HG03108 (cell line): Measurements from ENCODE around the gene PNPLA5.
"Not testable (repeated sequence)": the region's sequence is repeated elsewhere in the genome, so short reads cannot be mapped to it uniquely, and the experiment has no call there.

ENCODE experiments used
- ATAC-seq: cut with Tn5 transposase; IDR thresholded peaks from one replicate; pipeline ENCODE4 v1.9.1; 2021; ENCODE audit warnings: moderate library complexity; ENCODE audit not compliant: unreplicated experiment

Gene PNPLA5, protein sequence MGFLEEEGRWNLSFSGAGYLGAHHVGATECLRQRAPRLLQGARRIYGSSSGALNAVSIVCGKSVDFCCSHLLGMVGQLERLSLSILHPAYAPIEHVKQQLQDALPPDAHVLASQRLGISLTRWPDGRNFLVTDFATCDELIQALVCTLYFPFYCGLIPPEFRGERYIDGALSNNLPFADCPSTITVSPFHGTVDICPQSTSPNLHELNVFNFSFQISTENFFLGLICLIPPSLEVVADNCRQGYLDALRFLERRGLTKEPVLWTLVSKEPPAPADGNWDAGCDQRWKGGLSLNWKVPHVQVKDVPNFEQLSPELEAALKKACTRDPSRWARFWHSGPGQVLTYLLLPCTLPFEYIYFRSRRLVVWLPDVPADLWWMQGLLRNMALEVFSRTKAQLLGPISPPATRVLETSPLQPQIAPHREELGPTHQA

DNA sequence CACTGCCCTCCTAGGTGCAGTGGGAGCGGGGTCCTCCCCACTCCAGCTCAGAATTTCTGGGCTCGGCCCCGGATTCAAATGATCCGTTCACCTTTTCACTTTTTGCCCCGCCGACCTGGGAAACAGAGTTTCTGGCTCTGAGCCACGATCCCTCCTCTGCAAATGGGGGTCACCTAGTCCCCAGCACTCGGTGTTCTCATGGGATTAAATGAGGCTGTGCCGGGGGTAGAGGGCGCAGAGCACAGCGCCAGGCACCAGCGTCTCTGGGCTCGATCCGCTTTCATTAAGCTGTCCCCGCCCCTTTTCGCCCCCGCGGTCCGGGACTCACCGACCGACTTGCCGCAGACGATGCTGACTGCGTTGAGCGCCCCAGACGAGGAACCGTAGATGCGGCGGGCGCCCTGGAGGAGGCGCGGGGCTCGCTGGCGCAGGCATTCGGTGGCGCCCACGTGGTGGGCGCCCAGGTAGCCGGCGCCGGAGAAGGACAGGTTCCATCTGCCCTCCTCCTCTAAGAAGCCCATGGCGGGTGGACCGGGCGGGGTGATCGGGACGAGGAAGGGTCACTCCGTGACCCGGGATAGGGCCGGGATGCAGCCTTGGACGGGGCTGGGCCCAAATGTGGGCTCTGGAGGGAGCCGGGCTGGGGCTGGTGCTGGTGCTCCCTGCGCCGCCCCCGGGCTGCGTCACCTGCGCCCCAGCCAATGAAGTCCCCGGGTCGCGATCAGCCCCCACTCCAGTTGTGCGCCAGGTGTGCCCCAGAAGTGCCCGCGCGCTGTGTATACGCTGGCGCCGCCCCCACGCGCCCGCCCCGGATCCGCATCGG is at the start of gene PNPLA5:
Gene PNPLA5 (minus strand): TSS at position 654 of the 823 bp plus-strand sequence. CDS start 133 bp downstream, at position 521.
- ATAC-seq: no peak

DNA sequence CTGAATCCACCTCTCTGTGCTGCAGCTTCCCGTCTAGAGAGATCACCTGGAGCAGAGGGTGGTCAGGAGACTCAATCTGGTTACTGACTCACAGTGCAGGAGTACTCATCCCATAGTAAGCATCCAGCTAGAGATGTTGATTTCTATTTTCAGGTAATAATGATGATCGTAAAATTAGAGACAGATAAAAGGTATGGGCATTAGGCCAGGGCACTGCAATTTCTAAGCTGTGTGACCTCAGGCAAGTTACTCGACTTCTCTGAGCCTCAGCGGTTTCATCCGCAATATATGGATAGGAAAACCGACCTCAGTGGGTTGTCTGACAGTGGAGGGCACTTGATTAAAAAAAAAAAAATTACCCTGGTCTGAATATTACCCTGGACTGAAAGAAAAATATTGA is 49.6 kb upstream of the PNPLA5 start:
- ATAC-seq: no peak

DNA sequence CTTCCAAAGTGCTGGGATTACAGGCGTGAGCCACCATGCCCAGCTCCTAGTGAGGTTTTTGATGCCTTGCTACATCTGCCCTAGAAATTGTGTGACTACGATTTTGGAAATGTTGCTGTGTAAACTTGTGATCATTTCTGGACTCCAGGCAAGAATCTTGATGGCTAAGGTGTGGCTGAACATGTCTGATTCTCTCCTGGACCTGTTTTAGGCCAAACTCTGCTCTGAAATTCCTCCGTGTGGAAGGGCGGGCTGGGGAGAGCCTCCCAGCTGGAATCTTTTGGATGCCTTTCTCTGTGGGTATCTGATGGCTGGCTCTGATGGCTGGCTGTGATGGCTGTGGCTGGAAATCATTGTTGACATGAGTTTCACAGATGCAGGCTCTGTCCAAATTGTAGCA is 40.0 kb upstream of the PNPLA5 start:
- ATAC-seq: no peak

DNA sequence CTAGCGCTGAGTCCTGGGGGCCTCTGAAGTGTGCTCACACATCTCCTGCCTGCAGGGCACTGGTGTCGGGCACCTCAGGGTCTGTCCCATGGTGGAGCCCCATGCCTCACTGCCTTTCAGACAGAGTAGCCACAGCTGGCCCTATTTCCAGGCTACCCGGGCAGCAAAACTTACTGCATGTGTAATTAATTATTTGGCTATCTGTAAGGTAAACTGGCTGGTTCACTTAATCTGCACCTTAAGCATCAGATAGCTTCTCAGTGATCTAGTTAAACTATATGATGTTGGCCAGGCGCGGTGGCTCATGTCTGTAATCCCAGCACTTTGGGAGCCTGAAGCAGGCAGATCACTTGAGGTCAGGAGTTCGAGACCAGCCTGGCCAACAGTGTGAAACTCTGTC is 37.1 kb upstream of the PNPLA5 start:
- no peak for ATAC-seq

DNA sequence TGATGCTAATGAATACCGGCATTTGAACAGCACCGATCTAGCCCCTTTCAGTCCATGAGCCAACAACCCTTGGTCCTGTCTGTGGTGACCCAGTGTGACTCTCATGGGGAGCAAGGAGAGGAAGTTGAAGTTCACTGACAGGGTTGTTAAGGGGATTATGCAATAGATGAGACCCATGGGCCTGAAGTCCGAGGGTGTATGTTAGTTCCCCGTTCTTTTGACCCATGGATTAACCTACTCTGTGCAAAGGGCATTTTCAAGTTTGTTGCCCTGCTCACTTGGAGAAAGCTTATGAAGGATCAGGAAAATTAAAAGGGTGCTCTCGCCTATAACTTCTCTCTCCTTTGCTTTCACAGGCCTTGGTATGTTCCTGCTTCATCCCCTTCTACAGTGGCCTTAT is 36.7 kb upstream of the PNPLA5 start:
- no peak for ATAC-seq

DNA sequence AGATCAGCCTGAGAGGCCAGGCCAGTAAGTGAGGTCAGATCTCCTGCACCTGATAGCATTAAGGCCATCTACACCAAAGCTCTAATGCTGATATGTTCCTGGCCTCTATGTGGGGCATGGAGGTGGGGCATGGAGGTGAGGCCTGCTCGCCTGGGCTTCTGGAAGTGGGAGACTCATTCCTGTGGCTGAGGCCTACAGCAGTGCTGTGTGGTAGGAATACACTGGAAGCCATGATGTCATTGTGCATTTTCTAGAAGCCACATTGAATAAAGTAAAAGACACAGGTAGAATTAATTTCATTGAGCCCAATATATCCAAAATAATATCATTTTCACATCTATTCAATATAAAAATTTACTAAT is 34.5 kb upstream of the PNPLA5 start:
- no peak for ATAC-seq

DNA sequence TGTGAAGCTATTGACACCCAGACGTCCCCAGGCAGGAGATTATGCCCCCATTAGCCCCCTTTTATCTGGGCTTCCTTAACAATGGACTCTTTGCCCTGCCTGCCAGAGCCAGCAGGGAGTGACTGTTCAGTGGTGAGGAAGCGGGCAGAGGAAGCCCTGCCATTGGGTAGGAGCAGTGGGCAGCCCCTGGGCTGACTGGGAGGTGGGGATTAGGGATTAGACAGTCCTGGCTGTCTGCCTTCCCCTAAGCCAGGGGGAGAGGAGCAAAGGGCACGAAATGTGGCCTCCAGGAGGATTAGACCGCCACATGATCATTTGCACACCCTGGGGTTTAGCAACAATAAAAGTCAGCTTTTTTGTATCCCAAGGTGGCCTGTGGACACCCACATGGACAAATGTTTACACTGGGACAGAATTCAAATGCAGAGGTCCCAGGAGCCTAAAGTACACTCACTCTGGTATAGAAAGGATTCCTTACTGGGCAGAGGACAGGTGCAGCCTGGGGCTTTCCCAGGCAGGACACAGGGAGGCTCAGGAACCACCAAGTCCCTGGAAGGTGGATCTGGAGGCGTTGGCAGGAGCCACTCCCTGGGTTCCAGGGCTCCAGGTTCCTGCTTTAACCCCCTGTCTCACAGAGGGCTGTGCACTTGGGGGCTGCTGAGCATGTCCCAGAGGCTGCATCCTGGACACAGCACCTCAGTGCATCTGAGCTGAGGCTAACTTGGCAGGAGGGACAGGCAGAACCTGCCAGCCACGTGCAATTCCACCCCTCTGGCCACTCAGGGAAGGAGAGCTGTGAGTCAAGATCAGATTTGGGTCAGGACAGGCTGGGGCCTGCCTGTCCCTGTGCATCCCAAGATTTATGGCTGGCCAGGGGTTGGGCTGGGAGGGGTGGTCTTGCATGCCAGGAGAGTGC is 33.9 kb upstream of the PNPLA5 start:
- no peak for ATAC-seq

DNA sequence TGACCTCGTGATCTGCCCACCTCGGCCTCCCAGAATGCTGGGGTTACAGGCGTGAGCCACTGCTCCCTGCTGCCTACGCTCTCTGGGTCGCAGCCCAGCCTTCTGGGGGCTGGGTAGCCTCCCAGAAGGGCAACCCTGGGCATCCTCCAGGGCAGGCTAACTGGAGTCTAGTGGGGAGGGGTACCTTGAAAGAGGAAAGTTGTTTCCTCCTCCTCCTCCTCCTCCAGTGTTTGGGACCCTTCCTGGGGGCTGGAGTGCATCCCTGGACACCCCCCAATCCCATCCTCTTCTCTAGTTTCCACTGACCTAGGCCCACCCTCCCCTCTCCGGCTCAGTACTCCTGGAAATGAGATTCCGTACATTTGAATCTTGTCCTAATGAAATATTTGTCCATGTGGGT is 33.1 kb upstream of the PNPLA5 start:
- ATAC-seq: no peak

DNA sequence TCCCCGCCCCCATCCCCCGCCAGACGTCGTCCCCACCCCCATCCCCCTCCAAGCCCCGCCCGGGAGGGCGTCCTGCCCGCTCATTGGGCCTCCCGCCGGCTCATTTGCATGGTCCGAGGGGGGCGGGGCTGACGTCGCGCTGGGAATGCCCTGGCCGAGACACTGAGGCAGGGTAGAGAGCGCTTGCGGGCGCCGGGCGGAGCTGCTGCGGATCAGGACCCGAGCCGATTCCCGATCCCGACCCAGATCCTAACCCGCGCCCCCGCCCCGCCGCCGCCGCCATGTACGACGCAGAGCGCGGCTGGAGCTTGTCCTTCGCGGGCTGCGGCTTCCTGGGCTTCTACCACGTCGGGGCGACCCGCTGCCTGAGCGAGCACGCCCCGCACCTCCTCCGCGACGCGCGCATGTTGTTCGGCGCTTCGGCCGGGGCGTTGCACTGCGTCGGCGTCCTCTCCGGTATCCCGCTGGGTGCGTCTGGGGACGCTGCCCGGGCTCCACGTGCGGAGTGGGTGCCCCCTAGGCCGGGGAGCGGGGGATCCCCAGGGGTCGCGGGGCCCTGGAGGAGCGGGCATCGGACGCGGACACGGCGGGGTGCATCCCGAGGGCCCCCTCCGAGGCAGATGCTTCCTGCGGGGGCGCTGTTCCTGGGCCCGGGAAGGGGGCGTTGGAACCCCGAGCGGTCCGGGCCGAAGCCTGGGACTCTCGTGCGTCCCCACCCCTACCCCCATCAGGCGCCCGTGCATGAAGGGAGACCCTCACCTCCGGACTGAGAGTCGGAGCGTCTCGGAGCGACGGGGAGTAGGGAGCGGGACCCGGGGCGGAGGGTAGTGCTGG is 32.0 kb upstream of the PNPLA5 start, which contains the start of gene PNPLA3:
Gene PNPLA3 (plus strand): TSS at position 175 of the 834 bp plus-strand sequence. CDS start 107 bp downstream, at position 282.
- ATAC-seq: no peak

DNA sequence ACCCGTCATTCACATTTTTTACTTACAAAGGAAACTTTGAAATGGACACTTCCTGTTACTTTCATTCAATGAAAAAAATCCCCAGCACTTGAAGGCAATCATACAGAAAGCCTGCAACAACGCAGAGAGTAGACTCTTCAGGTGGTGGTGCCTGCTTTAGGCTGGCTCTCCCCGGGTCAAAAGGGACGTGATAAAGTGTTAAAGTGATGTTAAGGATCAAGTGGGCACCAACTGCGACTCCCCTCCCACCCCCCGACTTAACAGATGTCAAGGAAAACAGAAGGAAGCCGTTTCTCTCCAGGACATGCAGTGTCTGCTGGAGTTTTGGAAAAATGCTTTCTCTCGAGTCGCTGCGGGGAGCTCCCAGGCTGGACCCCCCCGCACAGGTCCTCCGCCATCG is 31.4 kb upstream of the PNPLA5 start:
- no peak for ATAC-seq

DNA sequence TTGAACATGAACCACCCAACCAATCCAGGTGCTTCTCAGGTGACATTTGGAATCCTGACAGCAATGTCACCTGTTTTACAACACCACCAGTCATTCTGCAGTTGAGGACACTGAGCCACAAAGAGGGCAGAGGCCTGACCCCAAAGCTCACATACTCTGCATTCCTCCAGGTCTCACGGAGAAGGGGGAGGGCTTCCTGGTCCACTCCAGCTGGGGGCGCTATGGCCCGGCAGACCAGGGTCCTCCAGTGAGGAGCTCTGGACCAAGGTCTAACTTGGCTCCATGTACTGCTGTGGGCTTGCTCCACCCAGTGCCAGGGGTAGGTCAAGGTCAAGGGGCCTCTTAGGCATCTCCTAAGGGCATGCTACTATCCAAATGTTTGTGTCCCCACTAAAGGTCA is 30.3 kb upstream of the PNPLA5 start:
- no peak for ATAC-seq

DNA sequence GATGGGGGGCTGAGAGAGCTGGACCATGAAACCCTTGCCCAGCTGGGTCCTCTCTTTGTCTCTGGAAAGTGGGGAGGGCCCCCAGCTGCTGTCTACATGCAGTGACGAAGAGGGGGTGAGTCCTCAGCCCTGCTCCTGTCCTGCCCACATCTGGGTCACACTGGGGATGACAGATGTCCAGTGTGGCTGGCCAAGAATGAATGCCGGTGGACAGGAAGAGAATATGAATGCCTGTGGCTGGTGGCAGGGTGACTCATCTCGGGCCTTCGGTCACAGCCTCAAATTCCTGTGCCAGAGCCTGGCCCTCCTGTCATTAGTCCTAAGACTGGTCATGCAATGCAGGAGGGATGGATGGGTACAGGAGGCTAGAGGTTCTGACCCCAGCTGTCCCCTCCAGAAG is 29.6 kb upstream of the PNPLA5 start:
- ATAC-seq: no peak

DNA sequence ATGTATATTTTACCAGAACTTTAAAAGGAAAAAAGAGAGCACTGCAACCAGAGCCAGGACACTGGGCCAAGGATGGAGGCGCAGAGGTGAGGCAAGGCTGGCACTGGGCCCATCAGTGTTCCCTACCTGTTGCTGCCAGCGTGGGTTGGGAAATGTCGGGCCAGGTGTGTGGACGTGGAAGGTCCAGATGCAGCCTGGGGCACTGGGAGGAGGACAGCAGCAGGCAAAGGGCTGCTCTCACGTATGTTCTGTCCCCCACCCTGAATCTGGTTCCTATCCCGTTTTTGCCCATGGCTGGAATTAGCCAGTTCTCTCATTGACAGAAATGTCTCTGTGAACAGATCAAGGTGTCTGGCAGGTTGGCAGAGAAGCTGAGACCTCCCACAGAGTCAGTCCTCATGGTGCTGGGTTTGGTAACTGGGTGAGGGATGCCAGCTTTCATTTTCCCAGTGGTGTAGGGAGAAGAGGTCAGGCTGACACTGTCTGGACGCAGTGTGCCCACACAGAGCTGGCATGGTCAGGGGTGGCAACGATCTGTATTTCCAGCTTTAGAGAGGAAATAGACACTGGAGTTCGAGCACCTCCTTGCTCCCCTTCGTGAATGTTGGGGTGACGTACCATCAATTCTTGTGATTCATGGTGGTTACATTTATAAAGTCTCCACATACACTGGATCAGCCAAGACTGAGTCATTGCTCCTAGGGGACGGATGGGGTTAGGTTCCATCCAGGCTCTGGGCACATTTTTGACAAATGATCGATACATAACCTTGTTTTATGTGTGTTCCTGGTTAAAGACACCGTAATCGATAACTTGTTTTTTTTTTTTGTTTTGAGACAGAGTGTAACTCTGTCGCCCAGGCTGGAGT is 27.5 kb upstream of the PNPLA5 start:
- ATAC-seq: no peak

DNA sequence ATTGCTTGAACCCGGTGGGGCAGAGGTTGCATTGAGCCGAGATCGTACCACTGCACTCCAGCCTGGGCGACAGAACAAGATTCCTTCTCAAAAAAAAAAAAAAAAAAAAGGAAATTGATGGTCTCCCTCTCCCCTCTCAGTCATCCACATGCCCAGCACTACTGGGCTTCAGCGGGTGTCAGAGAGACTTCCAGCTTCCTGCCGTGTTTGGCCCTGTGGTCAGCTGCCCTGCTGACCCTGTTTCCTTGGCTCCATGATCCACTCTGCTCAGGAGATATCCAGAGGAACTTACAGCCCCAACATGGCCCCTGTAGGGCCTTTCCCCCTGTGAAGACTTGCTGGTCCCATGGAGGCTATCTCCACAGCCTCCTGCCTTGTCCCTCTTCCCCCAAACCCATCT is 25.7 kb upstream of the PNPLA5 start:
- no peak for ATAC-seq

DNA sequence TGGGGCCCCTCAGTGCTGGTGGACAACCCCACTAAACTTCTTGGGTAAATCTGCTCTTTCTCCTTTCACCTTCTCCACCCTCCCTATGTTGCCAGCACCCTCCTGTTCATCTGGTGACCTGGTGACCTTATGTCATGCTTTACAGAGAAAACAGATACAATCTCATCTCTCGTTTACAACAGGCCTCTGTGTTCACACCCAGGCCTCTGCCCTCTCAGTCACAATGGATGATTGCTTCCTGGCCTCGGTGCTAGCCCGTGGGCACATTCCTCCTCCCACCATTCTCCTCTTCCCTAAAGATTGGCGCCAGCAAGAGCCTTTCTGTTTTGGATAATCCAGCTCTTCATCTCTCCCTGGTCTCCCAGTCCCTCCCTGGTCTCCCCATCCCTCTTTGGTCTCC is 19.5 kb upstream of the PNPLA5 start:
- ATAC-seq: no peak

DNA sequence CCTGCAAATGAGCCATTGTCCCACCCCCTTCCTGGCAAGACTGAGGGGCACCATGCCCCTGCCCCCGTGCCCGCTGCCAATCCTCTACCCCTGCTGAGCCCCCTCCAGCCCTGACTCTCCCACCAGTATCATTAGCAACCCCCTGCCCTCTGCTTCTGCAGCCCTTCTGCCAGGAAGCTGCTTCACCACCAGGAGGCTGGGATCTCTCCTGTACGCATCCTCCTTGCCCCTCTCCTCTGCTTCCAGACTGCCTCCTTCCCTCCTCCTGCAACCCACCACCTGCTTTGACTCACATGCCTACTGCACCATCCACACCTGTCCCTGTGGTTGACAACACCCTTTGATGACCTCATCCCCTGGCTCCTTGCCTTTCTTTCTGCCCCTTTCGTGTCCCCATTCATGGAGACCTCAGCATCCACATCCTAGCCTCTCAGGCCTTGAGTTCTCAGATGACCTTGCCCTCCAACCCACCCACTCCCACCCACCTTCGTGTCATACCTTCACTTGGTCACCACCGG is 18.4 kb upstream of the PNPLA5 start:
- ATAC-seq: no peak

DNA sequence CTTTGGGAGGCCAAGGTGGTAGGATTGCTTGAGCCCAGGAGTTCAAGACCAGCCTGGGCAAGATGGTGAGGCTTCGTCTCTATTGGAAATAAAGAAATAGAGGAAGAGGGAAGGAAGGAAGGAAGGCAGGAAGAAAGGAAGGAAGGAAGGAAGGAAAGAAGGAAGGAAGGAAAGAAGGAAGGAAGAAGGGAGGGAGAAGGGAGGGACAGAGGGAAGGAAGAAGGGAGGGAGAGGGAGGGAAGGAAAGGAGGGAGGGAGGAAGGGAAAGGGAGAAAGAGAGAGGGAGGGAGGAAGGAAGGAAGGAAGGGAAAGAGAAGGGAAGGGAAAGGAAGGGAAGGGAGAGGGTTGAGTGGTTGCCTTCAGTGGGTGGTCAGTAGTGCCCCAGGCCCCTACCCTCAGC is 17.9 kb upstream of the PNPLA5 start:
- no peak for ATAC-seq

DNA sequence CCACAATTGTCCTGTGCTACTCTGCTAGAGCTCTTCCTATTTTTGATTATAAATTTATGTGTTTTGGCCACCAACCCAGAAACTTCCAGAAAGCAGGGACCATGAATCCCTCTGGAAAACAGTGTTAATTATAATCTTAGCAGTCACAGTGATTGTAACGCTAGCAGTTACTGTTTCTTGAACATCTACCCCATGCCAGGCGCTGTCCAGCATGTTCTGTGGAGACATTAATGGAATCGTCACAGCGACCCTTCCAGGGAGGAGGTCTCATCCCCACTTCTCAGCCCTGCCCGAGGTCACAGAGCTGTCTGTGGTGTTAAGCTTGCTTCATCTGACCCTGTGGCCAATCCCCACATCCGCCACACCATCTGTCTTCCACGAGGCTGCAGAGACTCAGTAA is 13.9 kb upstream of the PNPLA5 start:
- ATAC-seq: no peak

DNA sequence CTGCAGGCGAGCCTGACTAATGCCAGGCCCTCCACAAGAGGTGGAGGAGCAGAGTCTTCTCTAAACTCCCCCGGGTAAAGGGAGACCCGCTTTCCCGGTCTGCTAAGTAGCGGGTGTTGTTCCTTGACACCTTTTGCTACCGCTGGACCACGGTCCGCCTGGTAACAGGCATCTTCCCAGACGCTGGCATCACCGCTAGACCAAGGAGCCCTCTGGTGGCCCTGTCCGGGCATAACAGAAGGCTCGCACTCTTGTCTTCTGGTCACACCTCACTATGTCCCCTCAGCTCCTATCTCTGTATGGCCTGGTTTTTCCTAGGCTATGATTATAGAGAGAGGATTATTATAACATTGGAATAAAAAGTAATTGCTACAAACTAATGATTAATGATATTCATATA is 12.6 kb upstream of the PNPLA5 start:
- ATAC-seq: not testable (repeated sequence)
